ENCODE results near the gene RORC.

Gene RORC

DNA sequence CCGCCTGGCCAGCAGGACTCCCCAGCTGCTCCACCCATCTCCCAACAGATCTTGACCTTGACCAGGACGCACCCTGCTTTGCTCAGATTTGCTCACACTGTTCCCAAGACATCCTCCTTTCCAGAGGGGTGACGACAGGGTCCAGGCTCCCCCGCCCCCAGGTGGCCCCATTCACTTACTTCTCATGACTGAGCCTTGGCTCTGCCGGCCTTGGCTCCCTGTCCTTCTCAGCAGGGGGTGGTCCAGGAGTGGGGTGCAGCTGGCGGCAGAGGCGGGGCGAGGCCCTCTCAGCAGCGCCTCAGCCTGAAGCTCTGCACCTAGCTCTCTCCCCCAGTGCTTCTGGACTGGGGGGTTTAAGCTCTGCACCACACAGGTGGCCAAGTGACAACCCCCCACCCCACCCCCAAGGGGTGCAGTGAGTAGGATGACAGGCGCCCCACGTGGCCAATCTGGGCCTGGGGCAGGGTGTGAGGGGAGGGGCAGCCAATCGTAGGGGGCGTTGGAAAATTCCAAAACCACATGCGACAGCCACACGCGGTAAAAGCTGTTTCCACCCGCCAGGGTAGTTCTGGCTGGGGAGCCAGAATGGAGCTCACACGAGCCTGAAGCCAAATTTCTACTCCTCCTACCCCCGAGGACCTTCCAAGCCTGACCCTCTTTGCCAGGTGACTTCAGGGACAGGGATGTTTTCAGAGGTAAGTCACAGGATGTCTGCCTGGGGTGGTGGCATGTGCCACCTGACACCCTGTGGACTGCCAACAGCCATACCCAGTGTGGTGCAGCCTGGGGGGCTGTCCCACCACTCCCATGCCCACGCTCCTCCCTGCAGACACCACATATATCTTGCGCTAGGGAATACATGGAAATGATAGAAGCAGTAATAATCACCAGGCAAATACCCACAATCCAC, 5.6 kb downstream of the RORC start:
- DNase-seq: peak in 1 of 14 donors; percentile 28

DNA sequence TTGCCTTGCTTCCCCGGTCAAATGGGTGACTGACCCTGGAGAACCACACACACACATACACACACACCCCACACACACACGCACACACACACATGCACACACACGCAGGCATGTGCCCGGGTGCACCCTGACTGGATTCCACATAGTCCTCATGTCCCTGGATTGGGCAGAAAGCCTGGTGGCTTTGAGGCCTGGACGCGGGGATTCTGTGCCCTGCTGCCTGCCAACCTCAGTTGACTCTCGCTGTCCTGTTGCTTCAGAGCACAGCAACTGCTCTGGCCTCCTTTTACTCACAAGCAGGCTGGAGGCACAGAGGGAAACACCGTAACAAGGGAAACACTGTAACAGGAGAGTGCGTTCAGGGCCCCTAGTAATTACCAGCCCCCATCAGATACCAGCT, 6.4 kb downstream of the RORC start:
- DNase-seq: peak in 3 of 14 donors; percentile 21 to 60 (median 34)

DNA sequence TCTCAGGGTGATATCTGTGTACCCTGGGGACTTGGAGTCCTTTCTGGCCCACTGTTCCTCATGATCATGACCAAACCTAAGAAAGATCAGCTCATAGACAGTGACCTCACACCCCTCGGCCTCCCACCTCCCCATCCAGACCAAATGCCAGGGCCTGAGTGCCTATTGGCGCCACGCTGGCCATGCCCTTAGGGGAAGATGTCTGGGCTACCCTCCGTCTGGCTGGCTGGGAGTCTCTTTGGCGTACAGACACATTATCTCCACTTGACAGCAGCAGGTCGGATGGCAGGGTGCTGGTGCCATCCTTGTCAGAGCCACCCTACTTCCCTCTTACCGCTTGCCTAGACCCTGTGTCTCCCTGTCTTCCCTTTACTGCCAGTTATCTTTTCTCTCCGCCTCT, 8.4 kb downstream of the RORC start:
- DNase-seq: no peak

DNA sequence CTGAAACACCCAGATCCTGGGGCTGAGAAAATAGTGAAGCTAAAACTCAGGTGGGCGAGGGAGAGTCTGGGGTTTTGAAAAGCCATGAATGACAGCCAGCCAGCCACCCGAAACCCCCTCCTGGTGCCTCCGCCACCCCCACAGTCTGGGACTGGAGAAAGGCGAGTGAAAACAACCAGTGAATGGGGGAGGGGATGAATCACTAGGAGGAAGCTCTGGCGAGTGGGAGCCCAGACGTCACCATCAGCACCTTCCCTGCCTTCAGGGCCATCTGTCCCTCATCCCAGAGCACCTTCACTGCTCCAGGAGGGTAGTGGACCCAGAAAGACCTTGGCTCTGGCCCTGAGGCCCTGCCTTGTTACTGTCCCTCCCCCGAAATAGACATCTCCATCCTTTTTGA, 9.2 kb downstream of the RORC start:
- peak in 1 of 14 donors; percentile 66 for DNase-seq

DNA sequence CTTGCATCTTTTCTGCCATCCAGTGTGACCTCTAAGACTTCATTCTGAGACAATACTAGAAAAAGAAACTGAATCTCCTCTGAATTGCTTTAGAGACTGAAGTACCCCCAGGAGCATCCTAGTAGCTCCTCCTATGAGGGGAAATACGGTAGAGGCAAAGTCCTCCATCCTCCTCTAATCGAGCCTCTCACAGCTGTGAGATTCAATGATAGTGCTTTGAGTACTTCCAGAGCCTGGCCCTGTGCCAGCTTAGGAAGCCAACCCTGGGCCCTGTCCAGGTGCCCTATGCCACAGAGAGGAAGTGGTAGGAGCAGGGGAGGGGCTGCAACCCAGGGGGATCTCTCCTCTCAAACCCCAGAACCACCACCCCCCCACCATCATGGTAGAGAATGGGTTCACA, 10.7 kb downstream of the RORC start:
- DNase-seq: no peak

DNA sequence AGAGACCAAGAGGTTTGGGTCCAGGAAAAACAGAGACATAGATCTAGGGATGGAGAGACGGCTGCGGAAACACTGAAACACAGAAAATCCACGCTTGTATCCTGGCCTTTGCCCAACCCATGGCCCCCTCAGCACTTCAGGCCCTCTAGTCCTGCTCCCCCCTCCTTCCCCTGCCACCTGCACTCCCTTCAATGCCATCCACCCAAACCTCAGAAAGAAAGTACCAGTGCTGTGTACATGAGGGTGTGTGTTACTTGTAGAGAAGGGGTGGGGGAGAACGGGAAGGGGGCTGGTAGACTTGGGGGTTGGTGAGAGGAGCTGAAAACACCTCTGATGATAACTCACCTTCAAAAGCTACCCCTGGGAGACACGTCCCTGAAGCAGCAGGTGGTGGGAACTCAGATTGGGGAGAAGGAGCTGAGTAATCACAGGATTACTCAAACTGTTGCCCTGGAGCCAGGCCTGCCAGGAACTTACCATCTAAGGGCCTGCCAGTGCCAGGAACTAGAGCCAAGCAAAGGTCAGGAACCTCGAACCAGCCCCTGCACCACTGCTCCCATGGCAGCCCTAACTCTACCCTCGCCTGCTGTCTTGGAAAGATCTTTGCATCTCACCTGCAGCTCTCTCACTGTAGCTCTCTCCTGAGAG, 11.5 kb downstream of the RORC start:
- DNase-seq: peak in 1 of 14 donors; percentile 14

DNA sequence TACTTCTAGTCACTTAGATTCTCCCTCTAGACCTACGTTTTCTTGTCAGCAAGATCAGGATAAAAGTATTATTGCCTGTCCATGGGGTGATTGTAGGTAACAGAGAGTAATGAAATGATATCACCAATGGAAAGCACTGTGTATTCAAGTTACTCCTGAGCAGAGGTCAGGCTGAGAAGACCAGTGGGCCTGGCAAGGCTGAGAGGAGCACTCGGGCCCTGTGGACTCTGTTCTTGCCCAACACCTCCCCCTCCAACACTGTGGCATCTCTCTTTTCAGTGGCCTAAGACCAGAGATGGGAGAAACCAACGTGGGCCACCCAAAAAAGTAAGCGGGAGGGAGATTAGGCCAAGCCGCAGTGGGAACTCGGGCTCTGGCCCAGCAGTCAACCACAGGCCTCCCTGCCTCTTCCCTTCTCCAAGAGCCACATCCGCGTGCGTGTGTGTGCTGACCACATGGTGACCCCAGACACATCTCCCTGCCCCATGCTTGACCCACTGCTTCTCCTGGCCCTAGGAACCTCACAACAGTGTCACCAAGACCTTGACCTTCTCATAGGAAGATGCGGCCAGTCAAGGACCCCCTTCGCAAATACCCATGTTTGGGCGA, 12.3 kb downstream of the RORC start:
- no peak for DNase-seq

DNA sequence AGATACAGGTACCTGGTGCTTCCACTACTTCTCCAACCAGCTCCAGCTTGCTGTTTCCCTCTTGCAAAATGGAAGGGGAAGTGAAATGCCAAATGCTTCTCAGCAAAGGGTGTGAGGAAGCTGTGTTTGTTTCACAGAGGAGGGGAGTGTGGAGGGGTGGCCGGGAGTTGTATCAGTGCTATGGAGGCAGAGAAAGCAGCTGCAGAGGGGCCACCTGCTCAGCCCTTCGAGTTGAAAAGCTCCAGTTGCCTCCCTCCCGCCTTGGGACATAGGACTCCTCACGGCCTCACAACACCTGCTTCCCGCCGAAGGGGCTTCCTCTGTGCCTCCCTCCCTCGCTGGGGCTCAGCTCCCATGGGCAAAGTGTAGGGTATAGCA, 14.3 kb downstream of the RORC start:
- peak in 1 of 14 donors; percentile 28 for DNase-seq

DNA sequence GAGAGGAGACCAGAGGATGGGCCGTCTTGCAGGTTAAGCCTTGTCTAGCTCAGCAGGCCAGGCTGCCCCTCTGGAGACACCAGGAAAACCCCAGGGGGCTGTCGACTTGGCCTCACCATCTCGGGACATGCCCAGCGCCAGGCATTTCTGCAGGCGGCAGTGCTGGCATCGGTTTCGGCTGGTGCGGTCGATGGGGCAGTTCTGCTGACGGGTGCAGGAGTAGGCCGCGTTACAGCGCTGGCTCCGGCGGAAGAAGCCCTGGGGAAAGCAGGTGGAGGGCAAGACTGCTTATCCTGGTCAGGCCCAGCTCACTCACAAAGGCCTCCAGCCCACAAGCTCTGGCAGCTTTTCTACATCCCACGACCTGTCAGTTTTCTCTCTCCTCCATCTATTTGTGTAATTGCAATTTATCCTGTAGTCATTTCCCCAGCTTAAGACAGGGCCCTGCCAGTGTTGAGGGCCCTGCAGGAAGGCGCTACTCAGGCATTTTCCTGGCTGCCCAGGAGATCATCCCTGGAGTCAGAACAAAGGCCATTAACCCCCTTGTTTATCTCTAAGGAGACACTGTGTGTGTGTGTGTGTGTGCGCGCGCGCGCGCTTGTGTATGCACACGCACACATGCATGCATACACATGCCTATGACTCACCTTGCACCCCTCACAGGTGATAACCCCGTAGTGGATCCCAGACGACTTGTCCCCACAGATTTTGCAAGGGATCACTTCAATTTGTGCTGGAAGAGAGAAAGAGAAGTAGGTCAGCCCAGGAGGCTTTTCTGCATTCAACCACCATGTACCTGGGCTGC, 14.9 kb downstream of the RORC start:
- DNase-seq: peak in 1 of 14 donors; percentile 50

DNA sequence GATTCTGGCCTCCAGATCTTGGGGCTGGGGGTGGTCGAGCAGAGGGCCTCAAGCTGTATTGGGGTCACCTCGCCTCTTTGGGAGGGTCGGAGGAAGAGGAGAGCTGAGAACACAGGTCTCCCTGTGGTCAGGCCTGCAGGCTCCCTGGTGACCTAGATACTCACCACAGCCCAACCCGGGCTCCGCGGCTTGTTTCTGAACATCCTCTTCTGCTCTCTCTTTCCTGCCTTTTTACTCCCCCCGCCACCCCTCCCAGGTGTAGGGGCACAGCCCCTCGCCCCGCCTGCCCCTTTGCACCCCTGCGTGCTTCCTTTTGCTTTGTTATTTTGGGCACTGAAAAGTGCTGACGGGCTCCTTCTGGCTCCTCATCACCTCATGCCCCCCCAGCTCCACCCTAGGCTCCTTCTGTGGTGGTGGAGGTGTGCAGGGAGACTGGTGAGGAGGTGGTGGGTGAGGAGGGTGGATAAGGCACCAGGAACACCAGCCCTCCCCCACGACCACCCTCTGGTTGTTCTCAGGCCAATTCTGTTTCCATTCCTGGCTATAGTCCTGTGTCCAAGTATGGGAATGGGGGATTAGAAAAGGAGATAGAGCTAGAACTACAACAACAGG, 15.8 kb downstream of the RORC start:
- DNase-seq: peak in 1 of 14 donors; percentile 52

DNA sequence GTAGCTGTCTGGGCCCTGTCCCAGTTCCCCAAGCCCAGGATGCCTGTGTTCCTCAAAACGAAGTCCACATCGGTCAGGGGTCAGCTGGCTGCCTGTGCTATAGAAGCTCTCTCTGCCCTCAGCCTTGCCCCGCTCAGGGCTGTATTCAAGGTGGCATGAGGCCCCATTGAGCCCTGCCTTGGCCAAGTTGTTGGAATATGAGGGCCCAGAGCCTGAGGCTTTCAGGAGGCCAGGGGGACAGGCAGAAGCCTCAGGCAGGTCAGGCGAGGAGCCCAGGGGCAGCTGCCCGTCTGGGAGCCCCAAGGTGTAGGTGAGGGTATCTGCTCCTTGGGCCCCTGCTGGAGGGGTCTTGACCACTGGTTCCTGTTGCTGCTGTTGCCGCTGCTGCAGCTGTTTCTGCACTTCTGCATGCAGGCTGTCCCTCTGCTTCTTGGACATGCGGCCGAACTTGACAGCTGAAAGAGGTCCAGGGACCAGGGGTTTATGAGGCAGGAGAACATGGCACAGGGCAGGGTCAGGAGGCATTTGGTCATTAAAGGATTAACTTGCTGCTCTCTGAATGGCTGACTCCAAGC, 16.5 kb downstream of the RORC start:
- DNase-seq: no peak

DNA sequence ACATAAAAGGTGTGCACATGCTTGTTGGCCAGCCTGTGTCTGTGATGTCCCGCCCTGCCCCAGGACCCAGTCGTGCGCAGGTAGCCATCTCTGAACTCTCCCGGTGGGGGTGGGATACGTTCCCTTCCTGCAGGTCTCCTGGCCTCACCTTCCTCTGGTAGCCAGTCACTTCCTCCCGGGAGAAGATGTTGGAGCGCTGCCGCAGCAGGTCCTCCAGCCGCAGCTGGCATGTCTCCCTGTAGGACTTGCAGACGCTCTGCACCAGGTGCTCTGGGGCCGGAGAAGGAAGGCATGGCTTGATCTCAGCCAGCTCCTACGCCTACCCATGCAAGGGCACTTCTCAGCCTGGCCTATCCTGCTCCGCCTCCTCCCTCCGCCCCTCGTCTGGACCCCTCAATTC, 17.2 kb downstream of the RORC start:
- DNase-seq: peak in 1 of 14 donors; percentile 24

DNA sequence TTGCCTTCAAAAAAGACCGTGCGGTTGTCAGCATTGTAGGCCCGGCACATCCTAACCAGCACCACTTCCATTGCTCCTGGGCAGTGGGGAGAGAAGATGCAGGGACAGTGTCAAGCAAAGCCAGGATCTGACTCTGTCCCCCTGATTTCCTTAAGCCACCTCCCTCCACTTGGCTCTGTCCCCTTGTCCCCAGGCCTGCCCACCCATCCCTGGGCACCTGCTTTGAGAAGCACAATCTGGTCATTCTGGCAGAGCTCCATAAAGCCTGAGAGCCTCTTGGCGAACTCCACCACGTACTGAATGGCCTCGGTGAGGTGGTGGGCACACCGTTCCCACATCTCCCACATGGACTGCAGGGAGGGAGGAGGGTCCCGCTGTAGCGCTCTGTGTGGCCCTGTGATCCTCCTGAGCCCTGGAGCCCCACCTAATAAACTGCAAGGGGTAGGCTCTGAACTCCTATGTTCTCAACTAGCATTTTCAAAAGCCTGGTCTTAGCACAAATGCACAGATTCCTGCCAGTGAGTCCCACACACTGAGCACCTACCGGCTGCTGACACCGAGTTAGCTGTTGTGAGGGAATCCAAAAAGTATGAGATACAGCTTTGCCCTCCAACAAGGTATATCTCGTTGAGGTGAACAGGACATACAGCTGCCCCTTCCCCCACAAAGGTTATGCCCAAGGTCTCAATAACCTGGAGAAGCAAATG, 18.2 kb downstream of the RORC start:
- peak in 2 of 14 donors; percentile 16 to 86 for DNase-seq

DNA sequence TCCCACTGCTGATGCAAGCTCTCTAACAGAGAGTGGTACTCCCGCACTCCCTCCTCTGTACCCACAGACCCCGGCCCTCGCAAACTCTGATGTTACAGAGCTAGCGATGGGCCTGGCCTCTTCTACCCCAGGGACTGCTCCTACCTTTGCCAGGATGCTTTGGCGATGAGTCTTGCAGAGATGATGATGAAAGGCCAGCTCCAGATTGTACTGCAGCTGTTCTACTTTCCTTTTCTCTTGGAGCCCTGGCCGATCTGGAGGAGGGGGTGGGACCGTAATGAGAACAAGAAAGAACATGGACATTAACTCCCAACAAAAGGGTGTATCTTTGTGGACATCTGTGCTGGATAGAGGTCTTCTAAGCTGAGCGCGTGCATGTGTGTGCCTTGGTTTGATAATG, 20.4 kb downstream of the RORC start:
- peak in 1 of 14 donors; percentile 3 for DNase-seq

DNA sequence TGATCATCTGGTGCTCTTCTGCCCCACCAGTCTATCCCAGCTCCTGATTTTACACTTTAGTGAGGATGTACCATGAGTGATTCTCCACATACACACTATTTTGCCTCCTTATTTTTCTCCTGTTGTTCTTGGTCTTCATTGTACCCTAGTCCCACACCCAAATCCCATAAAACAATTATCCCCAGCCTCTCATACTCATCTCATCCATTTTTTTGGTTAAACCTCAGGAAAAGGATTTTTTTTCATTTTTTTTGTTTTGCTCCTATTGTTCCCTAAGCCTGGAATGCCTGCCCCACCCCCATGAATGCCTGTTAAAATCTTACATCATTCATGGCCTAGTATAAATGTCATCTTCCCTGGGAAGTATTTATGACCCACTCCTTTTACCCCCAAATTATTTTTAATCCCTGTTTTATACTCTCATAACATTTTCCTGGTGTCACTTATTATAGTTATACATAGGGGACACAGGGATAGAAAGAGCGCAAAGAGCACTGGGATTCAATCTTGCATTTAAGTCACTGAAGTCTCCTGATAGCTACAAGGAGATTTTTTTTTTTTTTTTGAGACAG, 21.5 kb downstream of the RORC start:
- DNase-seq: no peak

DNA sequence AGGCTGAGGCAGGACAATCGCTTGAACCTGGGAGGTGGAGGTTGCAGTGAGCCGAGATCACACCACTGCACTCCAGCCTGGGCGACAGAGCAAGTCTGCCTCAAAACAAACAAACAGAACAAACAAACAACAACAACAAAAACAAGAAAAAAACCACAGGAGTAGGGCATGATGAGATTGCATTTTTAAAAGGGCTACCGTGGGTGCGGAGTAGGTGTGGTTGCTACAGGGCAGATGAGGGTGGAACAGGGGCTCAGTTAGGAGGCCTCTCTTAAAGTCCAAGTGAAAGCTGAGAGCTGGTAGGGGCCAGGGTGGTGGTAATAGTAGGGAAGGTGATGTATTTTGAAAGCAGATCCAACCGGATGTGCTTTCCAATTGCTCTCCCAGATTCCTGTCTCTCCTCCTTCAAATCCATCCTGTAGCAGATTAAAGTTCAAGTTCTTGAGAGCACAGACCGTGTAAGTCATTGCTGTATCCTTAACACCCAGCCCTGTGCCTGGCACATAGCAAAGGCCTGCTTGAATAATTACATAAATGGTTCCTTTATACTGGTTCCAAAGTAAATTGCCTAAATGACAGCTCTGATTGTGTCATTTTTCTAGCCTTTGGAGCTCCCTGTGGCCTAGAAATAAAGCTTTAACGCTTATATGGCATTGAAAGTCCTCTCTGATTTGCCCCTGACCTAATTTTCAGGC, 22.2 kb downstream of the RORC start:
- peak in 1 of 14 donors; percentile 31 for DNase-seq

DNA sequence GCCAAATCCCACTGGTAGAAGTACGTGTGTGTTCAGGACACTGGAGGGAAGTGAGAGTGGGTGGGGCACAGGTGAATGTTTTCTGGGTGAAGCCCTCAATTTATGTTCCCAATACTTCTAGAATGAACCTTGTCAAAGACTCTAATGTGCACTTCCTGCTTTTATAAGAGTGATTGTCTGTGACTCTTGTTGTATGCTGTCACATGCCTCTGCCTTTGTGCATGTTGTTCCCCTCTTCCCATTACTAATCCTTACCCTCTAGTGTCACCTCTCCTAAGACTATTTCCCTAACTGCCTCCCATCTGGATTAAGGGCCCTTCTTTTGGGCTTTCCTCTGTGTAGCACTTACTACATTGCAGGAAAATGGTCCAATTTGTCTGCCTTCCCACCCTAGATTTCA, 23.8 kb downstream of the RORC start:
- no peak for DNase-seq

DNA sequence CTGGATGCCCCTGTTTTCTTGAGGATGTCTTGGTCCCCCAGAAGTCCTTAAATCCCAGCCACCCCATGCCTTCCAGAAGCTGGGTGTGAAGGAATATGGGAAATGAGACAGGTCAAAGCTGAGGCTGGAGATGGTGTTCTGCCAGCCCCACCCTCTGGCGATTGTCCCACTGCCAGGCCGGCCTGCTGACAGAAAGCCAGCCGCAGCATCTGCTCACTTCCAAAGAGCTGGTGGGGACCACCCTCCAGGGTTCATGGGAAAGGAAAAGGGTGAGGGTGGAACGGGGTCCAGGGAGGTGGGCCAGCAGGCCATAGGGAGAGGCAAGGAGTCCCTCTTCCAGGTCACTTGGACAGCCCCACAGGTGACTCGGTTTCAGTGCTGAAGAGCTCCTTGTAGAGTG, 24.5 kb downstream of the RORC start:
- no peak for DNase-seq

DNA sequence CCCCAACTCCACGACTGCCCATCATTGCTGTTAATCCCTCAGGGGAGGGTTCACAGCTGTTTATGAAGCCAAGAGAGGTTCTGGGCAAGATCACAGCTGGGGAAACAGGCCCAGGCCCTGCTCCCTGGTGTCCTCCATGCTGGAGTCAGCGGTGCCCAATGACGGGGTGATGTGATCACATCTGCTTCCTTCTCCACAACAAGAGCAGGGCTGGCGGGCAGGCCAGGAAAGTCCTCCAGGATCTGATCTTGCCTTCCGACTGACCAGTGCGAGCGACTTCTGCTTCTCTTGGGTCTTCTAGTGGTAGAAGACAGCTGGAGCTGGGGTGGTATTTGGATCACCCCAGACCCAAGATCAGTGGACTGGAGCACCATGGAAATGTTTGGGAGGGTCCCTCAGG, 25.4 kb downstream of the RORC start:
- no peak for DNase-seq

Measured in C1 segment of cervical spinal cord (tissue), 14 donors.